HG03103 (cell line): ENCODE measurements around the gene RAET1G.
"Not testable (repeated sequence)": the region's sequence is repeated elsewhere in the genome, so short reads cannot be mapped to it uniquely, and the experiment has no call there.

Experiments used
- ATAC-seq: cut with Tn5 transposase; IDR thresholded peaks from one replicate; pipeline ENCODE4 v1.9.1; 2021; ENCODE audit warnings: low read depth; ENCODE audit not compliant: unreplicated experiment

The RAET1G gene

DNA sequence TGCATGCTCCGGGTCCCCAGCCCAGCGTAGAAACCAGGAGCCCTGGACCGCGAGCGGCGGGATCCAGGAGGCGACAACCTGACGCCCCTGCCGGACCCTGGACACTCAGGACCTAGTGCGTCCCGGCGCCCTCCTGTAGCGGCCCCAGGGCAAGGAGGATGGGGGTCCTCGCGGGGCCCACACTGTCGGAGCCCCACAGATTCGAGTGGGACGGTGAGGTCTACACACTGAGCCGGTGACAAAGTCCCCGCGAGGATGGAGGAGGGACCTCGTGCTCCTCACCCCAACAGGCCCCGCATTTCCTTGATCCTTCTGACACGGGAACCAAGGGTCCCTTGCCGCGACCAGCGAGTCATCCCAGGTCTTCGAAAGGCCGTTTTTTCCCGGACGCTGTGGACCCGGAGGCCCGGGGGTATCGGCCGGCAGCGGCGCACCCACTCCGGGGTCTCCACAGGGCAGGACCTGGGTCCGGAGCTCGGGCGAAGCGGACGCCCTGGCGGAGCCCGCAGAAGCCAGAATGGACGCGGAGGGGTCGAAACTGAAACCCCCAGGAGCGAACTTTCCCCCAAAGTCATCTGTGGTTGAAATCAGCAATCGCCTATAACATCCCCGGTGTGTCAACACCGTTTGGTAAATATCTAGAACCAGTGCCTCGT lies 31.5 kb upstream of the RAET1G start:
- not testable (repeated sequence) for ATAC-seq

DNA sequence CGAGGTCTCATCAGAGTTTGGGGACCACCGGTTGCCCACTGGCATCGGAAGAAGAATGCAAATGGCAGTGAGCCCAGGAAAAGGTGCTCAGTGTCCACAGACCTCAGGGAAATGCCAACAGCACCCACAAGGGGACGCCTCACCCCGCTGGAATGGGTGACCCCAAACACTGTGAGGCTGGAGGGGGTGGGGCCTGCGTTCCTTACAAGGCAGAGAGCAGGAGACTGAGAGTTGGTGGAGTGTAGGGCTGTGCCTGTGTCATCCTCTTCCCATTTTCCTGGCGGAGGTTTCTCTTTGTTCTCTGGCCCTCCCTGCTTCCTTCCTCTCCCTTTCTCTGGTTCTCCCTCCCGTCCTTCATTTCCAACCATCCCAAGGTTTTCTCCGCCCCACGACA lies 31.0 kb upstream of the RAET1G start:
- ATAC-seq, result not testable (repeated sequence)

DNA sequence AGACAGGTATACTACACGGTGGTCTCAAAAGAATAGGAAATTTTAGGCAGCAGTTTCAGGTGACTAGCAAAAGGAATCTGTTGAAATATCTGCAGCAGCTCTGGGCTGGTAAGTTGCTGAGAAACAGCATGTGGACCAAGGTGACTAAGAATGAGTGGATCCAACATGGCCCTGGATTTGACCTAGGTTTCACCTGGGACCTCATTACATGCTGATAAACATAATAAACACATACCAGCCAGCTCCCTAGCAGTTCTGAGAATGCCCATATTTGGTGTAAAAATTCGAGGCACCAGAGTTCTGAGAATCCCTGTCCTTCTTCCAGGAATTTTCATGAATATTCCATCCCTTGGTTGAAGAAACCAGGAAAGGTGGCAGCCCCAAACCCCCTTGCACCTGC lies 30.5 kb upstream of the RAET1G start:
- not testable (repeated sequence) for ATAC-seq

DNA sequence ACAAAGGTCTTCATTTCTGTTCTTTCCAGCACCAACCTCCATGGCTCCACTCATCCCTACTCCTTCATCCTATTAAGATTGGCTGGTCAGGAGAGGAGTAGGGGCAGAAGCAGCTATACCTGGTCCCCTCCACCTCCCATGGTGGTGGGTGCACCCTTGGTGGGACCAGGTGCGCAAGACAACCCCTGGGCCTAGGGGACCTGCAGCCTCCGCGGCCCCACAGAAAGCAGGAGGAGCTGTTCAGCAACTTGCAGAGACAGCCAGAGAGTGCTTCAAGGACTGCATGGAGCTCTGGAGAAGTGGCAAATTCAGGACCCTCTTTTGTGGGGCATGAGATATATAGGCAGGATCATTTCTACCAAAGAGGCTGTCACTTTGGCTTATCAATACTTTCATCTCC lies 28.7 kb upstream of the RAET1G start:
- no peak for ATAC-seq

DNA sequence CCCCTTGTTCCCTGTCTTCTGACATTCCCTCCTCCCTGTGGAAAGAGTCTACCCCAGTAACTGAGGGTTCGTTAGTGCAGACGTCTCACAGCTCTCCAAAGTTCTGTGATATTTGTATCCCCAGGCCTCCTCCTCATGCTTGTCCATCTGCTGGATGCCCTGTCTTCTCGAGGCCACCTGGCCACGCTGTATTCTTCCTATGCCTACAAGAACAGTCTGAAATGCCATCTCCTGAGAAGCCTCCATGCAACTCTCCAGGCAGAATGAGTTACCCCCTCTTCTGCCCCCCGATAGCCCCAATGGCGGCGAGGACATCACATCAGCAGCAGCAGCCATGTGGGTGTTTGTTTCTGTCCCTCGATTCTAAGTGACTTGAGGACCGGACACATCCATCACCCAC lies 28.2 kb upstream of the RAET1G start:
- ATAC-seq, result no peak

DNA sequence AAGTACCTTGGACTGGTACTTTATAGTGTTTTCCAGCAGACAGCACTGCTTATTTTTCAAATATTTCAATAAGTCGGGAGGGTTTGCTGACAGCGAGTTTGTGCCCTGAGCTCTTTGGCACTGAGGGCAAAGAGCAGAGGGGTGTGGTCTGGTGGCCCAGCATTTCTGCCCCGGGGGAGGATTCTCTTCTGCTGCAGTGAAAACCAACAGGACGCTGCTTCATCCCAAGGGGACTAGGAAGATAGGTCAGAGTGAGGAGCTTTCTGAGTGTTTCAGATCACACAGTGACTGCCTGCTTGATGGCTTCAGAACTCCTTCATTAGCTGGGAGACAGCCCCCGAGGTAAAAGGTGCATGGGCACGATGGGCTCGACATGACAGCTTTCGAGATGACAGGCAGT lies 27.5 kb upstream of the RAET1G start:
- ATAC-seq, result no peak

DNA sequence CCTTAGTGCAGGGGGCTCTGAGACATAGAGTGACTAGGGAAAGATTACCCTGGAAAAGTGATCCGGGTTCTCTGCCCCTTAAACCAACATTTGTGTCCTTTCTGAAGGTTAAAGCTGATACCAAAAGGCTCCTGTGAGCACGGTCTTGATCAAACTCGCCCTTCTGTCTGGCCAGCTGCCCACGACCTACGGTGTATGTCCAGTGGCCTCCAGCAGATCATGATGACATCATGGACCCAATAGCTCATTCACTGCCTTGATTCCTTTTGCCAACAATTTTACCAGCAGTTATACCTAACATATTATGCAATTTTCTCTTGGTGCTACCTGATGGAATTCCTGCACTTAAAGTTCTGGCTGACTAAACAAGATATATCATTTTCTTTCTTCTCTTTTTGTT lies 25.7 kb upstream of the RAET1G start:
- no peak for ATAC-seq

DNA sequence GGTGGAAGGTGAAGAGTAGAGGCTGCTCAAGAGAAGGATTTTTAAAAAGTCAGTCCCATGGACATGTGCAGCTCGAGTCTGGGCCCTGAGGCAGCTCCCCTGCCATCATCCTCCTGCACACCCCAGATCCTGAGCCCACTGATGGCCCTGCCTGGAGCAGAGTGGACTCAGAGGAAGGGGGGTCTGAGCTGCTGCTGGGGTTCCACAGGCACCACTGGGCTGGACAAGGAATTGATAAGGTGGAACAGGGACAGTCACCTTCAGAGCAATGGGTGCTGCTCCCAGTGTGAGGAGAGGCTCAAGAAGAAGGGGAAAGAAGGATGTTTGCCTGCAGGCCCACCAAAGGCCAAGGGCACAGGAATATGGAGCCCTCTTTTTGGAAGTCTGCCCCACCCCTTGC lies 25.1 kb upstream of the RAET1G start:
- no peak for ATAC-seq

DNA sequence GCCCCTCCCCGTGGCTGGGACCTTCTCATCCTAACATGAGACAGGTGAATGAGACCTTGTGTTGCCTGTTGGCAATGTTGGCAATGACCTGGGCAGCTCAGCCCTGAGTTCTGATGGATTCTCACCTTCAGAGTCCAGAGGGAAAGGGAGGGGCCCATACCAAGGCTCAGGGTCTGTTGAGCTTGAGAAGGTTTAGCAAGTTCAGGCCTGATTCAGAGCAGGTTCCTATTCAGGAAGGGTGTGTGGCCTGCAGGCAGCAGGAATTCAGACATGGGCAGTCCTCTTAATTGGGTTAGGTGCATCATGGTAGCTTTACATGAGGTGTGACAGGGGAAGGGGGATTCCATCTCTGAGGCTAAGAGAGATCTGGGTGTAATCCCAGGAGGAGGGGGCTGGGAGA lies 24.6 kb upstream of the RAET1G start:
- ATAC-seq, result not testable (repeated sequence)

DNA sequence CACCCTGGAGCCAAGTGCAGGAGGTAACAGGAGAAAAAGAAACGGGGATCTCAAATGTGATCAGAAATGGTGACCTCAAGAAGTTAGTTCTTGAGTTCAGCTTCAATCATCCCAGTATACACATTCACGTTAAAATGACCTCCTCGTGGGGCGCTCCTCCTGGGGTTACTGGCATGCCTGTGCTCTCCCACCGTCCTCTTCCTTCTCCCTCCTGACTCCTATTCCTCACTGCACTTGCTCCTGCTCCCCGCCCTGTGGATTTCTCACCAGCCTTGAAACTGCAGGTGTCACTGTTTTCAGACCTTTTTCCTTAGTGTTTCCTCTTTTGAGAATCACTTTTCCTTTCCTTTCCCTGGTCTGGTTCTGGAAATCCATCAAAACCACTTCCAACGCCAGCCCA lies 23.7 kb upstream of the RAET1G start:
- not testable (repeated sequence) for ATAC-seq

DNA sequence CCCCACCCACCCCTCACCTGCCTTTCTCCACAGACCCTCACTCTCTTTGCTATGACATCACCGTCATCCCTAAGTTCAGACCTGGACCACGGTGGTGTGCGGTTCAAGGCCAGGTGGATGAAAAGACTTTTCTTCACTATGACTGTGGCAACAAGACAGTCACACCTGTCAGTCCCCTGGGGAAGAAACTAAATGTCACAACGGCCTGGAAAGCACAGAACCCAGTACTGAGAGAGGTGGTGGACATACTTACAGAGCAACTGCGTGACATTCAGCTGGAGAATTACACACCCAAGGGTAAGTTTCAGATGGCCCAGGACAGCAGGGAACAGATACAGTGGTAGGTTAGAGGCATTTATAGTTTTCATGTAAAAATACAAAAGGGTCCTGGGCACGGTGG lies 22.4 kb upstream of the RAET1G start:
- not testable (repeated sequence) for ATAC-seq

DNA sequence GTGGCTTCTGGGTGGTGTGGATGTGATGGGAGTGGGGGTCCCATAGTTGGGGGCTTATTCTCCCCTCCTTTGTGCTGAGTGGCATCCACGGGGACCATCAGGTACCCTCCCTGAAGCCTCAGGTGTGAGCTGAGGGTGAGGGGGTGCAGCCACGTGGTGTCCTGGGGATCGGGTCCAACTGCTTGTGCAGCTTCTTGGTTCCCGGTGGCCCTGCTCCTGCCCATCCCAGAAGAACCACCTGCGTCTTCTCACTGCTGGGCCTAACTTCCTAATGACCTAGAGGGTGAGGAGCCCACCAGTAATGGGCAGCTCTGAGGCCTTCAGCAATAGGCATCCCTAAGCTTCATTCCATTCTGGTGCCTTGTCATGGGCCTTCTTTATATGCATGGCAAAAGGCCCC lies 20.4 kb upstream of the RAET1G start:
- not testable (repeated sequence) for ATAC-seq

DNA sequence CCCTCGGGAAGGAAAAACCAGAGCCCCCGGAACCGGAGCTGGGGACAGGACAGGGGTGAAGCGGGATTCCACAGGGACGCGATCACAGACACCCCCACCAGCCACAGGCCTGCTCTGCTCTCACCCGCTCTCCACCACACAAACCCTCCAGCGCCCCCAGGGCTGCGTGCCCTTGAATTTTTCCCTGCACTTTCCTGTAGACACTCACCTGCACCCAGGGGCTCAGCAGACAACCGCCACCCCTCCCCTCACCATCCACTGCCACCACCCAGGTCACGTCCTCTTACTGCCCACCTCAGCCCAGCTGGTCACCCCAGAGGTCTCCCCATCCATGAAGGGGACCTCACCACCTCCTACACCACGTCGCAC lies 19.5 kb upstream of the RAET1G start:
- ATAC-seq, result no peak

DNA sequence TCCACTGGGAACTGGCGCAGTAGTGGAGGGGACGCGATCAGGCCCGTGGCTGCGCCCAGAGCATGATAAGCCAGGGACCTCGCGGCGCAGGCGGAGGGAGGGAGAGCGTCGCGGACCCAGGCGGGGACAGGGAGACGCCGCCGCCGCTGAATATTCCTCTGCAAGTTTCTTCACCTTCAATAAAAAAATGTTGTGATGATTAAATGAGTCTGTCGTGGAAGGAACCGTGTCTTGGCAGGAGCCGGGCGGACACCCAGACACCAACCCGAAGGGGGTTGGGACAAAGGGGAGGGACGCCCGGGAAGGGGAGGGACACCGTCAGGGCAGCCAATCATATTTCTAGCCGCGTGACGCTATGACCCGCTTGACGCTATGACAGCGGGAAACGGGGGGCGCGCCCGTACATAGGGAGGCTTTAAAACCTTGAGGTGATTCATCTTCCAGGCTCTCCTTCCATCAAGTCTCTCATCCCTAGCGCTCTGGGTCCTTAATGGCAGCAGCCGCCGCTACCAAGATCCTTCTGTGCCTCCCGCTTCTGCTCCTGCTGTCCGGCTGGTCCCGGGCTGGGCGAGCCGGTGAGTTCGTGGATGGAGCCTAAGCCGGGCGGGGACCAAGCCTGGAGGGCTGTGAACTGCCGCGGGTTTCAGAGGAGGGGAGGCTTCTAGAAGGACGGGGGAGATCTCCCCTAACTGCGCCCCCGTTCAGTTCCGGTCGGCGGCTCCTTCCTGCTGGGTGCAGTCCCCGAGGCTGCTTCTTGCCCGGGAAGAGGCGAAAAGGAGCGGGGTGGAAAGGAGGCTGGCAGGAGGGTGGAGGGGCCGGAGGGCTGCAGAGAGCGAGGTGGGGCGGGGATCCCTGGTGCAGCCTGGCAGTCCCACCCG lies 18.9 kb upstream of the RAET1G start, which contains the start of gene ULBP2:
ULBP2 (plus strand) TSS at position 432 of the 878 bp plus-strand sequence; CDS start at position 491, 59 bp downstream.
- no peak for ATAC-seq

DNA sequence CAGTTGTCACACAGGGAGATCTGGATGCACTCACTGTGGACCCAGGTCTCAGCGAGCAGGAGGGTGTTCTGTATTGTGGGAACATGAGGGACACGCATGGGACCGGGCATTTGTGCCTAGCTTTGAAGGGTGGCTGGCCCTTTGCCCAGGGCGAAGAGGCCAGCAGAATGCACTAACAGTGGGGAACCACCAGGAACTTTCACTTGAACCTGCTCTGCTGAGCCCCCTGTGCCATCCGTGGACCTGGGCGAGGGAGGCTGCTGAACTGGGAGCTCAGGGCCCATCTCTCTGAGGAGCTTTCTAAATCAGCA lies 17.7 kb upstream of the RAET1G start:
- ATAC-seq, result no peak

DNA sequence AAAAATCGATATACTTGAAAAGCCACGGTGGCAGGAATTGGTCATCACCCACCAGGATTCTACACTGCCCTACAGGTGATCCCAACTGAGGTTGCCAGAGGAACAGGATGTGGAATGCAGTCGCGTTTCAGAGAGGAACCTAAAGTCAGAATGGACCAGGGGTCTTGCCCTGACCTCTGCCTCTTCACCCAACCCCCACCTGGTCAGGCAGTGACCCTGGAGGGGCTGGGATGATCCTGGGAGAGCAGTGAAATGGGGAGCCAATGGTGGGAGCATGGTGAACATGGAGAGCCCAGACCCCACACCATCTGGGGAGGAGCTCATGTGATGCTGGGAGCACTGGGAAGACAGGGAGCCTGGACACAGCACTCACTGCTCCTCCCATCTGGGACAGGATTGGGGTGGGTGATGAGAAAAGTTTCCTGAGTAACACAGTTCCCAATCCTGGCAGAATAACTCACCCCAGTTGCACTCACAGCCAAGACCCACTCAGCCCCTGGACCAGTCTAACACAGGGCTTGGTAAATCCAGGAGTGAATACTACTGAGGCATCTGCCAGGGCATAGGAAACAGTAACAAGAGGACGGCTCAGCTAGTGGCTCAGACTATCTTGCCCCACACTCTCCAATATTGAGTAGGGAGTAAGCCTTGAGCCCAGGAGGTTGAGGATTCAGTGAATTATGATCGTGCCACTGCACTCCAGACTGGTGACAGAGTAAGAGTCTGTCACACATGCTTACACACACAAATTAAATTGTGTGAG lies 17.2 kb upstream of the RAET1G start:
- ATAC-seq, result no peak

DNA sequence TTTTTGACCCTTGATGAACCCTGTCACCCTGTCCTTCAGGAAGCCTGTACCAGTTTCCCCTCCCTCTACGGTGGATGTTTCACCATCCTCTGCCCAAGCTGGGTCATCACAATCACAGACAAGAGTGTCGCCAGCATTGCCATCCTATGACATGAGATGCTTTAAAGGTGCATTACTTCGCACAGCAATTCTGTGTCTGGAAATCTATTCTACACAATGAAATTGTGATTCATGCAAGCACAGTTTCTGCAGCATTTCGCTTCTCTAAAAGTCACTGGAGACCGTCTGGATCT lies 16.4 kb upstream of the RAET1G start:
- no peak for ATAC-seq

DNA sequence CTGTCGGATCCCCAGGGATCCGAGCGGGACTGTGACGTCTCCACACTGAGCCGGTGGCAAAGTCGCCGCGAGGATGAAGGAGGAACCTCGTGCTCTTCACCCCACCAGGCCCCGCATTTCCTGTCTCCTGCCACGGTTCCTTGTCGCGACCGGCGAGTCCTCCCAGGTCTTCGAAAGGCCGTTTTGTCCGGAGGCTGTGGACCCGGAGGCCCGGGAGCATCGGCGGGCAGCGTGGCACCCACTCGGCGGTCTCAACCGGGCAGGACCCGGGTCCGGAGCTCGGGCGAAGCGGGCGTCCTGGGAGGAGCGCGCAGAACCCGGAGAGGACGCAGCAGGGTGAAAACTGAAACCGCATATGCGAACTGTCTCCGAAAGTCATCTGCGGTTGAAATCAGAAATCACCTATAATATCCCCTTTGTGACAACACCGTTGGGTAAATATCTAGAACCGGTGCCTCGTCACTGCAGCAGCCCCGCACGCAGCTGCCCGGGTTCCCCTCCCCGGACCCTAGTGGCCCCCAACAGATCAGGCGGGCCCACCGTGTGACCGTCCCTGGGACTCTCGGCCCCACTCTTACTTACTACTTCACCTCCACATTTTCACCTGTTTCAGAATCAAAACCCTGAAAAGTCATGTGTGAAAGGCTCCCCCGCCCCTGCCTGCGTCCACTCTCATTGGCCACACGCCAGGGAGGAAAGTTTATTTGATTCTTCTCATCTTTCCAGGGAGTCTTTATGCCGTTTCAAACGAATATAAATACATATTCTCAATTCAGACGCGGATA lies 15.8 kb upstream of the RAET1G start:
- peak; percentile 68 for ATAC-seq

DNA sequence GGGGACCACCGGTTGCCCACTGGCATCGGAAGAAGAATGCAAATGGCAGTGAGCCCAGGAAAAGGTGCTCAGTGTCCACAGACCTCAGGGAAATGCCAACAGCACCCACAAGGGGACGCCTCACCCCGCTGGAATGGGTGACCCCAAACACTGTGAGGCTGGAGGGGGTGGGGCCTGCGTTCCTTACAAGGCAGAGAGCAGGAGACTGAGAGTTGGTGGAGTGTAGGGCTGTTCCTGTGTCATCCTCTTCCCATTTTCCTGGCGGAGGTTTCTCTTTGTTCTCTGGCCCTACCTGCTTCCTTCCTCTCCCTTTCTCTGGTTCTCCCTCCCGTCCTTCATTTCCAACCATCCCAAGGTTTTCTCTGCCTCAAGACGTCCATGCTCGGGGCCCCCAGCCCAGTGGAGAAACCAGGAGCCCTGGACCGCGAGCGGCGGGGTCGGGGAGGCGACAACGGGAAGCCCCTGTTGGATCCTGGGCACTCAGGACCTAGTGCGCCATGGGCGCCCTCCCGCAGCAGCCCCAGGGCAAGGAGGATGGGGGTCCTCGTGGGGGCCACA lies 15.2 kb upstream of the RAET1G start:
- ATAC-seq, result not testable (repeated sequence)

DNA sequence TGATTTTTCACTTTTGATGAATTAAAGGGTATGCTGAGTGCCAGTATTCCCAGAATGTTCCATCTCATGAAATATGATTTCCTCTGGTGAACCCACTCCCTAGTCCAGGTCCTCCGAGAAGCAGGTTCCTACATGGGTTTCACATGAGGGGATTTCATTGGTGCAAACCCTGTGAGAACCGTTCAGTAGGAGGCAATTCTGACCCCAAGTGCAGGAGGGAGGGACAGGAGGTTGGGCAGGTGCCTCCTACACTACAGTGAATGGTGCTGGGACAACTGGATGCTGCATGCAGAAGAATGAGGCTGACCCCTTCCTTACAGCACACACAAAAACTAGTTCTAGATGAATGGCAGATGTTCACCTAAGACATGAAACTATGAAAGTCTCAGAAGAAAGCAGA lies 13.8 kb upstream of the RAET1G start:
- ATAC-seq, result no peak

DNA sequence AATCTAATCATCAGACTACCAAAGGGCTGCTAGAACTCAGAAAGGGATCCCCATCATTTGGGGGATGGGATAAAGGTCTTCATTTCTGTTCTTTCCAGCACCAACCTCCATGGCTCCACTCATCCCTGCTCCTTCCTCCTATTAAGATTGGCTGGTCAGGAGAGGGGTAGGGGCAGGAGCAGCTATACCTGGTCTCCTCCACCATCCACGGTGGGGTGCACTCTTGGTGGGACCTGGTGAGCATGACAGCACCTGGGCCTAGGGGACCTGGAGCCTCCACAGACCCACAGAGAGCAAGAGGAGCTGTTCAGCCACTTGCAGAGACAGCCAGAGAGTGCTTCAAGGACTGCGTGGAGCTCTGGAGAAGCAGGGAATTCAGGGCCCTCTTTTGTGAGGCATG lies 12.7 kb upstream of the RAET1G start:
- no peak for ATAC-seq
